NCI-H1417 (cell line): ENCODE data around the gene FAHD1.

Experiments used
- DNase-seq, 3 experiments: peaks; one replicate each; lab custom pipeline; 2025; lab: John Stamatoyannopoulos, UW

The FAHD1 gene

DNA sequence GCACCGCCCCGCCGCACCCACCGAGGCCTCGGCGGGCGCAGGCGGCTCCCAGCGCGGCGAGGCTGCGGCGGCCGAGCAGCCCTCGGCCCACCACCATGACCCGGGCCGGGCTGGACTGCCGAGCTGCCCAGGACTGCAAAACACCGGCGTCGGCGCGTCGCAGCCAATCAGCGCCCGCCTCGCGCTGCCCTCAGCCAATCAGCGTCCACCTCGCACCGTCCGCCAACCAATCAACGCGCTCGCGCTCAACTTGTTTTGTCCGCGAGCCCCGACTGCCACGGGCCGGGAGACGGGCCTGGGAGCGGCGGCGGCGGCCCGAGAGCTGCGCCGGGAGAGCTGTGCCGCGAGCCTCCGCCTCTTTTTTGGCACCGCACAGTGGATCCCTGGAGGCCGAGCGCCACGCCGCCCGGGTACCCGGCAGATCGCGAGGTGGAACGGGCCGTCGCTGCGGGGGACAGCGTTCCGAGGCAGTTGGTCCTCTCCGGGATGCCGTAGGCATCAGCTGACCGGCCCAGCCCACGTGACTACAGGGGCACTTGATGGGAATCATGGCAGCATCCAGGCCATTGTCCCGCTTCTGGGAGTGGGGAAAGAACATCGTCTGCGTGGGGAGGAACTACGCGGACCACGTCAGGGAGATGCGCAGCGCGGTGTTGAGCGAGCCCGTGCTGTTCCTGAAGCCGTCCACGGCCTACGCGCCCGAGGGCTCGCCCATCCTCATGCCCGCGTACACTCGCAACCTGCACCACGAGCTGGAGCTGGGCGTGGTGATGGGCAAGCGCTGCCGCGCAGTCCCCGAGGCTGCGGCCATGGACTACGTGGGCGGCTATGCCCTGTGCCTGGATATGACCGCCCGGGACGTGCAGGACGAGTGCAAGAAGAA is at the start of gene FAHD1, which contains the start of gene HAGH:
Gene FAHD1 (plus strand): TSS at position 516 of the 883 bp plus-strand sequence. CDS start 33 bp downstream, at position 549.
Gene HAGH (minus strand): TSS at position 135 of the 883 bp plus-strand sequence. CDS start 38 bp downstream, at position 97.
- DNase-seq, result peak; percentile 95 to 98 (median 97)

- DNase-seq, result no peak
These were observed 49.4 kb upstream of the FAHD1 start for GRCh38 chr16:1777375-1778199.

GRCh38 chr16:1778200-1779179 is 48.5 kb upstream of the FAHD1 start:
- DNase-seq, result peak in 1 of 3 experiments; percentile 4

GRCh38 chr16:1779234-1779701 is 47.7 kb upstream of the FAHD1 start:
- DNase-seq, result no peak

DNA sequence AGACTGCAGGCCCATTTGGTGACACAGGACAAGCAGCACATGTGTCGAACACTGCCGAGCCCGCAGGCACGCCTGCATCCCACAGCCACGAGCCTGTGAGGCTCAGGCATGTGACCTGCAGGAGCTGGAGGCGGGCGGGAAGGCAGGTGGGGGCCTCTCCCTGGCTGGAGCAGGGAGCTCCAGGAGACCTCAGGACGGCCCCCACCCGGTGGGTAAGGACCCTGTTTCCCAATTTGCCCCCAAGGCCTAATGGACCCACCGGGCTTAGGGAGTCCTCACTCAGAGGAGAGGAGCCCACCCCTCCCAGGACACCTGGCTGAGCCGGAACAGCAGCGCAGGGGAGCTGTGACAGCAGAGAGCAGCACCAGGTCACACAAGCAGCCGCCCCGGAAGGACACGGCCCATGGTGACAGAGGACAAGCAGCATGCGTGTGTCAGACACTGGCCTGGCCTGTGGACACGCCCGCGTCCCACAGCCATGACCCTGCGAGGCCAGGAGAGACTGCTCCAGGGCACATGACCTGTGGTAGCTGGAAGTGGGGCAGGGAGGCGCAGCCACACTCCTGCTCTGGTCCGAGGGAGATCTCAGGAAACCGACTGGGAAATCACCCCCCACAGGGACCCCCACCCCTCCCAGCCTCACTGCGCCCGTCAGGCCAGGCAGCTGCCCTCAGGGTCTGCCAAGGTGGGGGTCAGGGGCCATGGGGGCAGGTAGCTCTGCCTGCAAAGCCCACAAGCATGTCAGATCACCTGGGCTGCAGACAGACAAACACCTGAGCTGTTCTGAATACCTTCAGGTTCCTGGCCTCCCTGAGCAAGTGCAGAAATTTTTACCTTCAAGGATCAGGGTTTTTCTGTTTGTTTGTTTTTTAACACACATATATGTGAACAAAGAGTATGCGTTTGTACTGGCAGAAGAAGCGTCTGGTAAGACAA is 47.0 kb upstream of the FAHD1 start:
- no peak for DNase-seq

GRCh38 chr16:1780677-1781072 is 46.3 kb upstream of the FAHD1 start:
- DNase-seq, result no peak

- DNase-seq, result no peak
These were observed 45.8 kb upstream of the FAHD1 start for GRCh38 chr16:1781254-1781653.

GRCh38 chr16:1781758-1782407 is 45.1 kb upstream of the FAHD1 start:
- DNase-seq, result peak in 2 of 3 experiments; percentile 60 to 66

GRCh38 chr16:1782408-1783264 is 44.4 kb upstream of the FAHD1 start, which contains the start of the genes NUBP2 and SPSB3:
Gene NUBP2, plus strand, starts transcription at chr16:1782960. Its CDS starts 61 bp downstream, at chr16:1783021.
Gene SPSB3, minus strand, starts transcription at chr16:1782571. Its CDS starts 1,088 bp downstream, at chr16:1781483.
- peak; percentile 99 to 100 (median 100) for DNase-seq

DNA sequence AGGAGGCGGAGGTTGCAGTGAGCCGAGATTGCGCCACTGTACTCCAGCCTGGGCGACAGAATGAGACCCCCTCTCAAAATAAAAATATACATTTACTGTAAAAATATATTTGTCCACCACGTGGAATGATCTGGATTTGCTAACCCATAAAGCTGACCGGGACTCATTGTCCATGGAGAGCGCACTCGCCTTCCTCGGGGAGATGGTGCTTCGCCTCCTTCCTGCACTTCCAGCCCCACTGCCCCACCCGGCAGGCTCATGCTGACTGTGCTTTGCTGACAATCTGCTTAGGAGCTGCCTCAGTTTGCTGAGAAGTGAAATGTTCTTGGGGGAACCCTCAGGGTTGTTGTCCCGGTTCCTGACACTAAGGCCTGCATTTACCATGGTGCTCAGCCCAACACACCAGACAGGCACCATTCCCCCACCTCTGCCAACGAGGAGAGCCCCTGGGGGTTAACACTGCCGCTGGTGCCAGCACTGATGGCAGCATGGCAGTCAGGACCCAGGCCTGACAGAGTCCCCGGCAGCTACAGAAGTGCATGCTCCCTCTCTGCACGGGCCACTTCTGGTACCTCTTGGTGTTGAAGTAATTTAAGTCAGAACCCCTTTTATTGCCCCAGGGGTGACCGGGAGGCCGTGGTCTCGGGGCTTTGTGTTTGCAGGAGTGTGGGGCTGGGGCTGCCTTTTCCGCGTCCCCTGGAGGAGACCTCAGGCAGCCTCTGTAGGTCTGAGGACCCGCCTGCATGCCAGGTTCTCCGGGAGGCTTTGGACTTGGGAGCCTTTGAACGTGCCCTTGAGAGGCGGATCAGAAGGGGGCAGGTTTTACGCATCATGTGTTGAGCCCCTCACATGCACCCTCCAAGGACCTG is 41.8 kb upstream of the FAHD1 start:
- DNase-seq, result no peak

GRCh38 chr16:1785846-1786170 is 41.2 kb upstream of the FAHD1 start:
- no peak for DNase-seq

DNA sequence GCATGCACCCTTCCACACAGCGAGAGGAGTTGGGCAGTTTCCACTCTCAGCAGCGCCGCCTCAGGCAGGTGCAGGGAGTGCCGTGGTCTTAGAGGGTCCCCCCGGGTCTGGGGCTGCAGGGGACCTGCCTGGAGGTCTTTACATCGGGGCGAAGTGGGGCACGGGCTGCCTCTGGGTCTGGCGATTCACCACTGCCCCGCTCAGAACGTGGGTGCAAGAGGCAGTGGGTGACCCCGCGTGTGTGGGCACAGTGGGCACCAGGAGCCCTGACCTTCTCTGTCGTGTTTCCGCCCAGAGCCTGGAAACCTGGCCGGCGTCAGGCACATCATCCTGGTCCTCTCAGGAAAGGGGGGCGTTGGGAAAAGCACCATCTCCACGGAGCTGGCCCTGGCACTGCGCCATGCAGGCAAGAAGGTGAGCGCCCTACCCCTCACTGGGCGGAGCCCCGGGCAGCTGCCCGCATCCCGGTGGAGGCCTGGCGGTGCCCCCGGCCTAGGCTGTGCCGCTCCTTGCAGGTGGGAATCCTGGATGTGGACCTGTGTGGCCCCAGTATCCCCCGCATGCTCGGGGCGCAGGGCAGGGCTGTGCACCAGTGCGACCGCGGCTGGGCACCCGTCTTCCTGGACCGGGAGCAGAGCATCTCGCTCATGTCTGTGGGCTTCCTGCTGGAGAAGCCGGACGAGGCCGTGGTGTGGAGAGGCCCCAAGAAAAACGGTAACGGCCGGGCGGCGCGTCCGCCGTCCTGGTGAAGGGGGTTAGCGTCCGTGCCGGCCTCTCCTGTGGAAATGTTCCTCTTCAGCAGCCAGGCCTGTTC is 40.6 kb upstream of the FAHD1 start:
- DNase-seq, result no peak

DNA sequence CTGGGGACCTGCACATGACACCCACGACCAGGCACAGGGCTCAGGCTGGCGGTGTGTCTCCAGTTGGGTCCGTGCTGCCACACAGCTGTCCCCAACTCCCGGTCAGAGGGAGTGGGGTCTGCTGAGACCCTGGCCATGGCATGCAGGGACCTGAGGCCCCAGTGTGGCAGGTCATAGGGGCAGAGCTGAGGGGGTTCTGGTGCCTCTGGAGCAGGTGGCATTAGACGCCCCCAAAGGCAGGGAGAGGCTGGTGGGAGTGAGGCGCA is 40.0 kb upstream of the FAHD1 start:
- DNase-seq, result no peak

DNA sequence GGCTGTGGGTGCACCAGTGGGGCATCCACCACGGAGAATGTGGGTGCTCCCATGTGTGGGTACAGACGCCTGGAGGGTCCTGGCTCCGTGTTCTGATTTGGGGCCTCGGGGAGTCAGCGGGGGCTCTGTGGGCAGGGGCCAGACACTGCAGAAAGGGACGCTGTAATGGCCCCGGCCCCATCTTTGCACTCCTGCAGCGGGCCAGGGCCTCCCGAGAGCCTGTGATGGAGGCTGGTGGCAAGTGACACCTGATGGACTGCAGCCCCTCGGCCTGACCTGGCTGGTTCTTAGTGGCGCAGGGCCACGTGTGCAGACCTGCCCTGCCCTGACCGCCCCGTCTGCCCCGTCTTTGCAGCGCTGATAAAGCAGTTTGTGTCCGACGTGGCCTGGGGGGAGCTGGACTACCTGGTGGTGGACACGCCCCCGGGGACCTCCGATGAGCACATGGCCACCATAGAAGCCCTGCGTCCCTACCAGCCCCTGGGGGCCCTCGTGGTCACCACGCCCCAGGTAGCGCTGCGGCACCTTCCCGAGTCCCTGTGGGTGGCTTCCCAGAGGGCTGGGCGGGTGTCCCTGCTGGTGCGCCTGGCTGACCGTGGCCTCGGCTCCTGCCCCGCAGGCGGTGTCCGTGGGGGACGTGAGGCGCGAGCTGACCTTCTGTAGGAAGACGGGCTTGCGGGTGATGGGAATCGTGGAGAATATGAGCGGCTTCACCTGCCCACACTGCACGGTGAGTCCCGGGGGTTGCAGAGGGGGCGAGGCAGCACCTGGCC is 39.5 kb upstream of the FAHD1 start:
- no peak for DNase-seq

DNA sequence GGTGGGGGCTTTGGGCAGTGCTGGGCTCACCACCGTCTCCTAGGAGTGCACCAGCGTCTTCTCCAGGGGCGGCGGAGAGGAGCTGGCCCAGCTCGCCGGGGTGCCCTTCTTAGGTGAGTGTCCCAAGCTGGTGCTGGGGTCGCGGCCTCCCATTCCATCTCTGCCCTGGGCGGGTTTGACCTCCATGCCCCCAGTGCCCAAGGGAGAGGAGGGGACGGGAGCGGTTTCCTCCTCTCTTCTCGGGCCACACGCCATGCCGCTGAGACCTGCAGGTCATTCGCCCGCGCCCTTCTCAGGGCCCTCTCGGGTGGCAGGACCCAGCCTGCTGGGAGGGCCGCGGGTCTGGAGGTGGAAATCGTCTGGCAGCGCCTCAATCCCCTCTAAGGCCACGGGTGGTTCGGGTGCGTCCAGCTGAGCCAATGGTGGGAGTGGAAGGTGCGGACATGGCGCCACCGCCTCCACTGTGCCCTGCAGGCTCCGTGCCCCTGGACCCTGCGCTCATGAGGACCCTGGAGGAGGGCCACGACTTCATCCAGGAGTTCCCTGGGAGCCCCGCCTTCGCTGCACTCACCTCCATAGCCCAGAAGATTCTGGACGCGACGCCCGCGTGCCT is 38.8 kb upstream of the FAHD1 start:
- no peak for DNase-seq

DNA sequence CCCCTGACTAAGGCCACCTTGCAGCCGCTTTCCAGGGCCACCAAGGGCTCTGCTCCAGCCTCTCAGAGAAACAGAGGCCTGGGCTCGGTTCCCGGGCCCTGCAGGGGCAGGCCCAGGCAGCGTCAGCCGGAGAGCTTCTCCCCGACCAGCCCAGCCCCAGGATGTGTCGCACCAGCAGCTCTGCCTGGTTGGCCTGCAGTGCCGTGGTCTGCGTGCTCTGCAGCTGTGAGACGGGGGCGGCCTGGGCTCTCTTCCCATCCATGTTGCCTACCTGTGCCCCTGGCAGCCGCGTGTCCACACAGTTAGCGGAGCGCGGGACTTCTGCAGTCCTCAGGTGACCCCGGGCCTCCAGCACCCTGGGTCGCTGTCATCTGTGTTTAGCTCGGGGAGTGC is 38.3 kb upstream of the FAHD1 start:
- DNase-seq, result no peak
